ENCODE data around the gene ZNF22. TPM values are rescaled to one million over a fixed set of nuclear protein-coding genes. Genes with fewer than 3 reads are reported as not detected.

ZNF22 gene
- polyA plus RNA-seq, 12 donors = 41.8 to 66.3 (median 56.0) TPM; not detected in 1

DNA sequence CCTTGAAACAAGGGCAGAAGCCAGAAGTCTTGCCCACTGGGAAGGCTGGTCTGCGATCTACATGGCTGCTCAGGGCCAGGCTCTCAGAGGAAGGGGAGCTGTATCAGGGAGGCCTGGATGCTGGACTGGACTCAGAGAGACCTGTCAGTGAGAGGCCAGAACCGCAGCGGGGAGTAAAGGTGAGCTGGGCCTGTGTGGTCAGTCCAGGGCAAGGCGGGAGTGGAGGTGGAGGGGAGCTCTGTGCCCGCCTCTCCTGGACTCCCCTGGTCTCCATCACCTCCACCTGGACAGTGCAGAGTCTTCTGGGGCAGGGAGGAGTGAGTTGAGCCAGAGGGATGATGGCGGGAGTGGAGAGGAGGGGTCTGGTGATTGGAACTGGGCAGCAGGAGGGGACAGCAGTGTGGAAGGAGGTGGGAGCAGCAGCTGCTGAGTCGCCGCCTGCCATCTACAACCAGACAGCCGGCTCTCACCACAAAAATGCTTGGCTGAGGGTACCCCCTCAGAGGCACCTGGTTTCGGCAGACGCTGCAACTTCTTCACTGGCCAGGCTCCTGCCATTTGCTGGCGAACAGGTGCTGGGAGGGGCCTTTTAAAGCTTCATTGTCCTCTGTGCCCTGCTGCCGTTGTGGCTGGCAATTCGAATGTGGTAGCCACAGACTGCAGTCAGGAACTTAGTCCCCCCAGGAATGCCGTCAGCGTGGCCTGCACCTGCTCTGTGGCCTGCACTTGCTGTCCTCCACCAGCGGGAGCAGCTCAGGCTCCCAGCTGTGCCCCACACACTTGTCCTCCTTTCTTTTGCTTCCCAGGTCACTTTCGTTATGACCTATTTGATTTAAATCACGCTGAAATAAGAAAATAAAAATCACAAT lies 37.6 kb upstream of the ZNF22 start:
- no peak for DNase-seq

DNA sequence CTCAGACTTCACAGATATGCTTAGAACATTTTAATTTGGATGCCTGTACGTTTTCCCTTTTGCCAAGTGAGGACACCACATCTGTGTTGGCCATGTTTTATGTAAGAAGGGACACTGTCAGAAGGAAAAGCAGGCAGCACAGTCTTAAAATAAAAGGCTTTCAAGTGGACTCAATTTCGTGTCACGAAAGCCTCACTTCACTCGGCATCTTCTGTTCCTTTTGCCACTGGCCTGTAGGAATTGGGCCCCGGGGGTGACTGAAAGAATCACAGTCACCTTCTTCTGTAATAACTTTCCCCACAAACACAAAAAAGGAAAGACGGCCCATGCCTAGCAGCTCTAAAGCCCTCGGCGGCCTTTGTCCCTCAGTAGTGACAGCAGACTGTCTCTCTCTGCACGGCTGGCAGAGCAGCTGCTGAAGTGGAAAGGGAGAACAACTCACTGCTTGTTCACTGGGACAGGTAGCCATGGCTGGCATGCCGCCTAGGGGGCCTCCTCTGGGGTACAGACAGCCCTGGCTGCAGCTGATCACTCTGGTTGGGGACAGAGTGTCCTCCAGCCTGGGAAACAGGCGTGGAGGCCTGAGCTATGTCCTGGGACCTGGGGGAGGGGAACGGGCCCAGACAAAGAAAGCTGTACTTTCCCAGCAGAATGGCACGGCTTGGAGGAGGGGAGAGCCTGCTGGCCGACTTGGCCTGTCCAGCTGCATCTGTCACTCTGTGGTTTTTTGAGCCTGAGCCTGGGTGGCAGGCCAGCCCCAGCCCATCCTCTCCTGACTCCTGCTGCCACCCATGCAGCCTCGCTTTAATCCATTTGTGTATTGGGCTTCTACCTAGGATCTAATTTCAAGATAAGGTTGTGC lies 36.7 kb upstream of the ZNF22 start:
- peak; percentile 60 for DNase-seq

DNA sequence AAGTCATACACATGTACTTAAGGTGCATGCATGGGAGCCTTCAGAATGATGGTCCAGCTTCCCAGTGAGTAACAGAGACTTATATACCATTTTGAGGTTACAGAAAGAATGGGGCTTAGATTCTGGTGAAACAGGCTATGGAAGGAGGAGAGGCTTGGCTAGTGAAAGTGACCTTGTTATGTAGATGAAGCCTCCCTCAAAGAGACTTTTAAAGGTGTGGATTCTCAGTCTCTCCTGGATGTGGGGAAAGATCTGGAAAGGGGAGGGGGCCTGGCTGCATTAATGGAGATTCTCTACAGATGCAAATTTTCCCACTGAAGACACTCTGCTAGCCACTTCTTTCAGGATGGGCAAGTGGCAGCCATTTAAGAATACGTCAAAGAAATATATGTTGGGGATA lies 35.6 kb upstream of the ZNF22 start:
- no peak for DNase-seq

DNA sequence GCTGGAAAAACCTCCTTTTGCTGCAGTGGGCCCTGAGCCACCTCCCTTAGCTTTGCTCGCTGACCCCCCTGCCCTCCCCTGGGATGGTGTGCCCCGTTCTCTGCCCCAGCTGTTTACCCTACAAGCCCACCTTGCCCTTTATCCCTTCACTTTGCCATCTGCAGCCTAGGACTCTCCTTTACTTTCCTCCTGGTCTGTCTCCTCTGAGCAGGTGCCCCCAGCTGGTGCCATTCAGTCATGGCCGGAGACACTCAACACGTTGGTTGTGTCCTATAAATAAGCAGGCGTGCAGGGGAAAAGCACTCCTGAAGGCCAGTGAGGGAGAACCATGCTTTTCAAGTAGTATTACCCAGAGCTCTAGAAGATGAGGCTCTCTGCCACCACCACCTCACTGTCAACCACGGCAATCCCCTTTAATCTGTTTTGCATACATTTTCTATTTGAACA lies 35.0 kb upstream of the ZNF22 start:
- no peak for DNase-seq

DNA sequence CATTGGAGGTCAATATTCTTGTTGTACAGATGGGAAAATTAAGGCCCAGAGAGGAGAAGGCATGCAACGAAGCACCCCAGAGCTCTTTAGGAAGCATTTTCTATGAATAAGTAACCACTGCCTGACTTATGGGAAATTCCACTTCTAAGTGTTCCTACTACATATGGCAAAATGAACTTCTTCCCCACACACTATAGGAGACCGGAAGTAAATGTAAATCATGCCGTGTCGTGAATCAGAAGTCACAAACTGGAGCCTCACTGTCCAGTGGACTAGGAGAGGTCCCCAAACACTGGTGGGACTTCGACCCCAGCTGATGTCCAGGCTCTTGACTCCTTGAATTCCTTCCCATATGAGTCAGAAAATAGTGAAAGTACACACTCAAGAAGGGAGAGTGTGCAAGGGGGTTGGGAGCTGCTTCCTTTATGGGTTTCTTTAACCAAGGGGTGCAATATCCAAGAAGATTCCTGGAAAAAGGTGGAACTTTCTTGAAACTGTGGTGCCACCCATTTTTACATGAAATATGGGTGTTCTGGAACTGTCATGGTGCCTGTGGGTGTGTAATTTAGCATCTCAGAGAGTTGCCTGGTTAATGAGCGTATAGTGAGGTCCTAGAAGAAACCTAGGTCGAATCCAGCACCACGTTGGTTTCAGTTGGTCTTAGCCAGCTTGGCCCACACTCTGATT lies 34.5 kb upstream of the ZNF22 start:
- DNase-seq = no peak

DNA sequence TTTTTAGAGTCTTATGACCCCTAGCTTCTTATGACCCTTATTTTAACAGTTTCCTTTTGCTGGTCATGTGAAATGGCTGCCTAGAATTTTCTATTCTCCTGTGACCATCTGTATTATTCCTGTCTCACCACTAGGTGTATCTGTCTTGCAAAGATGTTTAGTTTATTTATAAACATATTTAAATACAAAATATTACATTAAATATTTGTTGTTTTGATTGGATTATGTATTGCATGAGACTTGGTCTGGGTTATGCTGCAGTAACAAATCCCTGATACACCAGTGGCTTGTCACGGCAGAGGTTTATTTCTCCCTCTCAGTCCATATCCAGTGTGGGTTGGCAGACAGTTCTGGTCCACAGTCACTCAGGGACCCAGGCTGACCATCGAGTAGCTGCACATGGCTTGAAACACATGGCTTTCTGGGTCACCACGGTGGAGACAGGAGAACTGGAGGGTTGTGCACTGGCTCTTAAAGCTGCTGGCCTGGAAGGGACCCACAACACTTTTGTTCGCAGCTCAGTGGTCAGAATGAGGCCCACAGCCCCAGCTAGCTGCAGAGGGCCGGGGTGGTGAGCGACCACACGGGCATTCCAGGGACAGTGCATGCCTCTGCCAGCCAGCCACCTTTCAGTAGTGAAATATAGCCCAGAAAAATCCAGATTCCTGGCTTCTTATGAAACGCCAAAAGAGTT lies 33.8 kb upstream of the ZNF22 start:
- no peak for DNase-seq

DNA sequence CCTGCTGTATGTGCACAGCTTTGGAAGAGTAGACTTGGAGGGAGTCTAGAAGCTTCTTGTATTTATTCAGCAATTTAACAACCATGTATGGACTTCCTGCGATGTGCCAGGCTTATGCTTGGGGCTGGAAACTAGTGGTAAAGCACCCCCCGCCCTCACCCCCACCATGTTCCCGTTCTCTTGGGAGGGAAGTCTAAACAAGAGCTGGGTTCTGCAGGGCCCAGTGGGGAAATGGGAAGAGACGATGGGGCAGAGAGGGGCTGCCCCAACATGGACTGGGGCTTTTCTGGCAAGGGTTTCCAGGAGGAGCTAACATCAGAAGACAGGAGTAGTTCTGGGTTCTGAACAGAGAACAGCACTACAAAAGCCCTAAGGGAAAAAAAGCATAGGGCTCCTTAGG lies 33.1 kb upstream of the ZNF22 start:
- no peak for DNase-seq

DNA sequence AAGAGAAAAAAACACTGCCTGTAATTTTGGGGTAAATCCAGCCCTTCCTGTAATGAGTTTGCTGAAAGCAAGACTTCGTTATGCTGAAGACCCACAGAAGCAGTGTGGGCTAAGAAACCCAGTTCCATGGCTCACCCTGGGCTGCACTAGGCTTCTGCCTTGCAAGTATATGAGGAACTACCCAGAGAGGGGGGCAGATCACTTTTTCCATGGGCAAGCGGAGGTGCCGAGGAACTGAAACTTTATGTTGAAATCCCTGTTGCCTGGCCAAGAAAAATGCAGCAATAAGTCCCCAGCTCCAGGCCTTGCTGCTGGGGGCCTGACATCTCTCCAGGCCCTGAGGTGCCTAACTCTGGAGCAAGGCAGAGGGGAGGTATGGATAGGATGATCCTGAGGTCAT lies 32.6 kb upstream of the ZNF22 start:
- no peak for DNase-seq

DNA sequence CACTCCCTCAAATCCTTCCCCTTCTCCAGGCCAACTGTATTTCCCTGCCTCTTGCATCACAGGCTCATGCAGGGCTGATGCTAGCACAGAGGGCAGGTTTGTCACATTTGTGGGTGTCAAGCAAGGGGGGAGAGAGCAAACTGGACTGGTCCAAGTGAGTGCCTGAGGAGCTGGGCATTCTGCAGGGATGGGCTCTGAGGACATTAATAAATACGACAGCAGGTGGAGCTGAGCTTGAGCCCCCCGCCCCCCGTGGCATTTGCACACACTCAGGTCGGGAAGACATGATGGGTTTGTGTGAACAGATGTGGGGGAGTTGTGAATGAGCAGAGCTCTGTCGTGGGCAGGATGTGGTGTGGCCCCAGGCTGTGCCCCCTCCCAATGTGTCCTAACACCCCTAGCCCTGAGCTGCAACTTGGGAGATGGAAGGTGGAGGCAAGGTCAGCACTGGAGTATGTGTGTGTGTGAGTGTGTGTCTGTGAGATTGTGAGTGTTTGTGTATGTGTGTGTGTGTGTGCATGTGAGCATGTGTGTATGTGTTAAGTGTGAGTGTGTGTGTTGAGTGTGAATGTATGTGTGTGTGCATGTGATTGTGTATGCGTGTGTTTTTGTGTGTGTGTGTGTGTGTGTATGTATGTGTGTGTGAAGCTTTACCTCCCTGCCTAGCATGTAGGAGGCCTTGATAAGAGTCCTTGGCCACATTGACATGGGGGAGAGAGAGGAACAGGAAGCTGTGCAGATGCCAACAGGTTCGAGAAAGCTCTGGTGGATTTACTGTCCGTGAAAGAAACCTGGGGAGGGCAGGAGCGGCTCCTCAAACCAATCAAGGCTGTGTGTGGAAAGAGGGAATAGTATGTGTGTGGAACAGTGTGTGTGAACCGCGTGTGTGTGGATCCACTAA lies 32.0 kb upstream of the ZNF22 start:
- DNase-seq = no peak

DNA sequence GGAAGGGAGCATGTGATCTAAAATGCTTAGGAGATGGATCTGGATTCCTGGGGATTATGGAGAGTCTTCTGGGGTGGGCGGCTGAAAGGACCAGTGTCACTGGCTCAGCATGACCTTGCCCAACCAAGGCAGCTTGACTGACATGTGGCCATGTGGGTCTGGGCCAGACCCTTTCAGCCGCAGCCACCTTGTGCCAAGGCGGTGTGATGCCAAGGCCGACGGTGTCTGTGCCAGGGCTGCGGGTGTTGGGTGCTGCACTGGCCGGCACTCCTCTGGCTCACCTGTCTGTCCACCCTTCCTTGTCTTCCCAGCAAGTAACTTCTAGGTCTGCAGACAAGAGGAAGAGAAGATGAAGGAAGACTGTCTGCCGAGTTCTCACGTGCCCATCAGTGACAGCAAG lies 30.9 kb upstream of the ZNF22 start:
- no peak for DNase-seq

DNA sequence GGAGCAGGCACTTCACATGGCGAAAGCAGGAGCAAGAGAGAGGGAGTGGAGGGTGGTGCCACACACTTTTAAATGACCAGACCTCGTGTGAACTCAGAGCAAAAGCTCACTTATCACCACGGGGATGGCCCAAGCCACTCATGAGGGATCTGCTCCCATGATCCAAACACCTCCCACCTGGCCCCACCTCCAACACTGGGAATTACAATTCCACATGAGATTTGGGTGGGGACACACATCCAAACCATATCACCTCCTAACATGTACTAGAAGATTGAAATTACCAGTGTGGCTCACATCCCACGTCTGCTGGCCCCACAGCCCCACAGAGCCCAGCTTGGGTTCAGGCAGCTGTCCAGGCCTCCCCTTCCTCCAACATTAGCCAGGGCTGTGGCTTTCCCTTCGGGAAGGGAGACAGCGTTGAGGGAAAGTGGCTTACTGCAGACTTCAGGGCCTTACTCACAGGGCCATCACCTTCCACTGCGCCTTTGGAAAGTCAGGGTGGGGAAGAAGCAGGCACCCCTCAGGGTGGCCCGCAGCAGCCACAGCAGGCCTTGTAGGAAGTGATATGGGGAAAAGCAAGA lies 29.8 kb upstream of the ZNF22 start:
- DNase-seq = no peak

DNA sequence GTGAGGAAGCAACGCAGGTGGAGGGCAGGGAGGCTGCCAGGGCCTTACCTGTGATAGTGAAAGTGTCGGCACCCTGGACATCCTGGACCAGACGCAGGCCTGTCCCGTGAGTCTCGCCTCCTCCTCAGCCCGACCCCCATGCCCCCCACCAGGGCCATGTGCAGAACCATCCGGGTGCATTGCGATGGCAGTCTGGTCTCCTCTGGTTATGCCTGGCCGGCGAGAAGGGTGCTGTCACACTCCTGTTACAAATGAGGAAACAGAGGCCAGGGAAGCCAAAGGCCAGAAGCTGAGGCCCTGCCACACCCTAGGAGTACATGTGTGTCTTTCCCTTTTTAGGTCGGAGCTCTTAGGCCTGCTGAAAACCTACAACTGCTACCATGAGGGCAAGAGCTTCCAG lies 29.3 kb upstream of the ZNF22 start:
- DNase-seq = no peak

DNA sequence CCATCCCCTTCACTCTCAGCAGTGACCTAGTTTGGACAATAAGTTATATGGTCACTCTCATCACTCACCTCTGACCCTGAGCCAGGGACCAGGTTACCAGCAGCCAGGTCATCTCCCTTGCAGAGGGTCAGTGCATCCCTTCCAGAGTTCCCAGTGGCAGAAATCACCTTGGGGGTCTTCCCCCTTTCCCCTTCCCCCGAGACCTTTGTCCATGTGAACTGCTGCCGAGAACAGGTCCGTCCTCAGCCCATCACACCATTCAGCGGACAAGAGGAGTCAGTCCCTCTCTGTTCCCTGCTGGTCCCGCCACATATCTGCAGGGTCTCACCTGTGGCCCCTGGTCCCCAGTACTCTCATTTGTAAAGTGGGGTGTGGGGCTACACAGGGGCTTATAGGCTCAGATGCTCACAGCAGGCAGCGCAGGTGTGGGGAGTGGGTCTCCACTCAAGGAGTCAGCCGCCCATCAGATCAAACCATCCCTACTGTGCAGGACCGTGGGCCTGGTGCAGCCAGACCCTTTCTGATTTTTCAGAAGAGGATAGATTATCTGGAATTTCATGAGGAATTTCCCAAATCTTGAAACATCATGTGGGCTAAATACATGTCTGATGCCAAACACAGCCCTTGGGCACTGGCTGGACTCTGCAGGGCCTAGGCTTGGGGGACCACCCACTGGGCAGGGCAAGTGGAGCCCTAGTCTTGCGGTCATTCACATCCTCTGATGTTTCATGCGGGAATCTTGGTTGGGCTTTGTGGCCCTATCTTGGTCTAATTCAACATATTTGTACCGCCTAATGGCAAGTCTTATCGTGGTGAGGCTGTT lies 28.6 kb upstream of the ZNF22 start:
- no peak for DNase-seq

DNA sequence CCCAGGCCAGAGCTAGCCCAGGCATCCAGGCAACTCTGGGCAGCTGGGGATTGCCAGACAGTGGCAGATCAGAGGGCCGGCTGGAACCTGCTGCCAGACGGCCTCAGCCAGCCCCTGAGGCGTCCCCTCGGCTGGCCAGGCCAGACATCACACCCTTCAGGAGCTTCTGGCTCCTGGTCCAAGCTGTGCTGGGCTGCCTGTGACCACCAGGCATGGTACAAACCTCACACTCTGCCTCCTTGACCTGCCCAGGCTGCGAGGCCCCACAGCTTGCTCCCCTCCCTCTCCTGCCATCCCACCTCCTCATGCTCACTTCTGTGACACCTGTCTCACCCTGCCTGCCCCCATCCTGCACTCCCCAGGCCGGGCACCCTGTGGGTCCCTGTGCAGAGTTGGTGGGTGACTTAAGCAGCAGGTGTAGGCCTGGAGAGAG lies 27.8 kb upstream of the ZNF22 start:
- DNase-seq = no peak

DNA sequence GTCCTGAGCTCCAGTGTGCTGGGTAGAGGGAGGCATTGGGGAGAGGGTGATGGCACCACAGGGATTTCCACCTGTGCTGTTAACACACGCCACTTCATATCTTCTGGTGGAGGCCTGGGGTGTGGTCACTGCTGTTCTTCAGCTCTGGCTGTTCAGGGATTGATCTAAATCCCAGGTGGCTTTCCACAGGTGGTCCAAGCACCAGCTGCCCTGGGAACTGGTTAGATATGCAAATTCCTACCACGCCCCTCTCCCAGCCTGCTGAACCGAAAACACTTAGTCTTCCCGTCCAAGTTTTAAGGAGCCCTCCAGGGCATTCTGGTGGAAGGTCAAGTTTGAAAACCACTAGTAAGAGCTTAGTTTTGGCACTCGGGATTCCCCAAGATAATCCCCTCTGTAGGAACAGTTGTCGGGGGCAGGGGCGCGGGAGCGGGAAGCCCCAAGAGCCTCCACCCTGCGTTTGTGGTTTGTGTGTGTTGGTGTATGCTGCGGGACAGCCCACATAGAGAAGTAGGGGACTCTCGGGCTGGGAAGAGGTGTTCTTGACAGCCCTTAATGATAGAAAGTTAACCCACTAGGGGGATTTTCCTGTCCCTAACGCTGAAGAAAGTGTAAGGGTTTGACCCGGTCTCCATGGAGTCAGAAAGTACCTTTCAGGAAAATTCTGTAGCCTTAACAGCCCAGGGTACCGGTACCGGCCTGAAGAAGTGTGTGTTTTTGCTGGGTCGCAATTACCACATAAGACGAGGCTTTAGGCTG lies 27.2 kb upstream of the ZNF22 start:
- no peak for DNase-seq

DNA sequence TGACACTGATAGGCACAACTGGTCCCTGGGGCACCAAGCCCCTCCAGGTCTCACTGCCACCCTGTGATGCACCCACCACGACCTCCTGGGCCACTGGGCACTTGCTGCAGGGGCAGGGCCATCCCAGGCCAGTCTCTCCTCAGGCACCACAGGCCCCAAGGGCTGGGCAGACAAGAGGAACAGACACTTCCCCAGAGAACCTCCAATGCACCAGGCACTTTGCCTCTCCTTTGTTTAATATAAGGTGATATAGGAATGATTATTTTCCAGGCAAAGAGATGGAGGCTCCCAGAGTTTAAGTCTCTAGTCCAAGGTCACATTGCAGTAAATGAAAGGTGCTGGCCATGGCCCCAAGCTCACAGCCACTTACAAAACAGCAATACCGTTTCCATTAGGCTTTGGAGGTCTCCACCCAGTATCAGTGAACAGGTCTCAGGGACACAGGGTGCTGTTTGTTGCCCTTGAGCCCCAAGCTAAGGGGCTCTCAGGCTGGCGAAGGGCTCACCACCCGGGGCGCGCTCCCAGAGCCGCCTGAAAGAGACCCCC lies 26.6 kb upstream of the ZNF22 start:
- no peak for DNase-seq

DNA sequence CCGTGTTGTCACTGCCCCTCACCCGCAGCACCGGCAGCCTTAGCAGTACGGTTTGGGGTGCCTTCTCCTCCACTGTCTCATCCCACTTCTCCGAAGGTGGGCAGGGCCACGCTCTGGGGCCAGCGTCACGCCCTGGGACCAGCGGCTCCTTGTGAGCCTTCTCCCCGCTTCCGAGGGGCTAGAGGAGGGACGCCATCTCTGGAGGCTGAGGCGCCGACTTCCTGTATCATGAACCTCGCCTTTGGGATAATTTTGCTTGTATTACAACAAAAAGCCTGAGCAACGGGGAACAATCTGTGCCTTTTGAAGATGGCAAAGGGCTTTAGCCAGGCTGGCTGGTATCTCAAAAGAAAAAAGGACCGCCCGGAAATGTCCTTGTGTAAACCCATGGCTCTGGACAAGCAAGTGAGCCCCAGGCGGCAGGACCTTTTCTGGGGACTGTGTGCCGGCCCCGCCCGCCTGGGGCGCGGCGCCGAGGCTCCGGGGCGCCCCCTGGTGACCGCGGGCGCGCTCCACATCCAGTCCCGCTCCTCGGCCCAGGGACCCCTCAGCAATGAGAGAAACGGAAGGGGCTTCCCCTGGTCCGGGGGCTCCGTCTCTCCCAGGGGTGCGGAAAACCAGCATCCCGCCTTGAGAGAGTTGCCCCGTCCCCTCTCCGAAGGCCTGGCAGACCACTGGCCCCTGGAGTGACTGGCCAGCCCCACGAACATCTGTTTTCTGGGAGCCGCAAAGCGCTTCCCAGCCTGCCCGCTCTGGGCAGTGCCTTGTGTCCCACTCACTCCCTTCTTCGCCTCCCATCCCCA lies 25.9 kb upstream of the ZNF22 start:
- peak; percentile 54 for DNase-seq
